ENCODE results near the gene ABHD4. TPM values are rescaled to one million over a fixed set of nuclear protein-coding genes. Genes with fewer than 3 reads are reported as not detected.

The ABHD4 gene
- total and polyA plus RNA-seq, 2 experiments from 2014 or later = 39.1 to 40.0 TPM

DNA sequence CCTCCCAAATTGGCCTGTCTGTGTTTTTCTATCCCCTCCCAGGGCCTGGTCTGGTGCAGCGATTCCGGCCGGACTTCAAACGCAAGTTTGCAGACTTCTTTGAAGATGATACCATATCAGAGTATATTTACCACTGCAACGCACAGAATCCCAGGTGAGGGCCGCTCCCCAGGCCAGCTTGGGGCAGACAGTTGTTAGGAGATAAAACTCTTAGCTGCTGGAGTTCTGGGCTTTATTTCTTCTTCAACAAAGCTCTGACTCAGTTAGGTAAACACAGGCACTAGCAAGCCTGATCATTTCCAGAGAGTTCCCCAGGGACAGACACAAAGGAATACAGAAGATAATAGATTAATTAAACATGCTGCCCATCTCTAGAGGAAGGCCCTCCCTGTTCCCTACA lies 8.3 kb downstream of the ABHD4 start:
- Histone ChIP-seq H2AFZ (no peak overlapping the region), H3K4me3 (no peak overlapping the region), H3K27me3 (ENCODE audit: insufficient read depth) (no peaks in the 10 kb centered on the region), H3K27ac (ENCODE audit: low read depth) (no peak overlapping the region), H3K9me2 (ENCODE audit: insufficient read depth) (no peaks in the 10 kb centered on the region), H3K4me1 (ENCODE audit: insufficient read depth) (no peaks in the 10 kb centered on the region), H3K36me3 (ENCODE audit: insufficient read depth) (peaks cover 65% of the 10 kb centered on the region), H3K79me2 (replicated peaks; ENCODE audit: insufficient read depth) (no peaks in the 10 kb centered on the region), H3K4me2 (no peak overlapping the region), H3F3A (replicated peaks; ENCODE audit: low read depth) (no peaks in the 10 kb centered on the region), H4K20me1 (replicated peaks; ENCODE audit: insufficient read depth) (no peaks in the 10 kb centered on the region; the same call in 1 of the 2 replicates)
- peaks cover 11% of the 10 kb centered on the region for H3K27me3 Mint-ChIP-seq (ENCODE audit: insufficient read depth, low read depth, poor library complexity)
- no peak overlapping the region for H3K27ac Mint-ChIP-seq
- no peak for DNase-seq (ENCODE audit: low spot score)
- H3K4me3 Mint-ChIP-seq = no peak overlapping the region
- TF ChIP-seq EZH2phosphoT487 (IDR thresholded peaks at IDR 0.05; ENCODE audit: unreplicated experiment) (no peak), JUNB (IDR thresholded peaks at IDR 0.05; ENCODE audit: unreplicated experiment) (no peak), STAT1 (IDR thresholded peaks at IDR 0.05; ENCODE audit: unreplicated experiment) (no peak), NANOG (IDR thresholded peaks at IDR 0.05; ENCODE audit: borderline replicate concordance) (no peak), EZH2 (IDR thresholded peaks at IDR 0.05; ENCODE audit: low read depth, unreplicated experiment) (no peak), ZNF114 (CRISPR knock-in tag; IDR thresholded peaks at IDR 0.05) (no peak), ZNF331 (CRISPR knock-in tag; IDR thresholded peaks at IDR 0.05; ENCODE audit: low read depth) (no peak), CREB1 (CRISPR knock-in tag; IDR thresholded peaks at IDR 0.05; ENCODE audit: low read depth) (no peak), POLR2AphosphoS5 (IDR thresholded peaks at IDR 0.05; ENCODE audit: low read depth) (no peak)
- TF ChIP-seq, protein P1, sequence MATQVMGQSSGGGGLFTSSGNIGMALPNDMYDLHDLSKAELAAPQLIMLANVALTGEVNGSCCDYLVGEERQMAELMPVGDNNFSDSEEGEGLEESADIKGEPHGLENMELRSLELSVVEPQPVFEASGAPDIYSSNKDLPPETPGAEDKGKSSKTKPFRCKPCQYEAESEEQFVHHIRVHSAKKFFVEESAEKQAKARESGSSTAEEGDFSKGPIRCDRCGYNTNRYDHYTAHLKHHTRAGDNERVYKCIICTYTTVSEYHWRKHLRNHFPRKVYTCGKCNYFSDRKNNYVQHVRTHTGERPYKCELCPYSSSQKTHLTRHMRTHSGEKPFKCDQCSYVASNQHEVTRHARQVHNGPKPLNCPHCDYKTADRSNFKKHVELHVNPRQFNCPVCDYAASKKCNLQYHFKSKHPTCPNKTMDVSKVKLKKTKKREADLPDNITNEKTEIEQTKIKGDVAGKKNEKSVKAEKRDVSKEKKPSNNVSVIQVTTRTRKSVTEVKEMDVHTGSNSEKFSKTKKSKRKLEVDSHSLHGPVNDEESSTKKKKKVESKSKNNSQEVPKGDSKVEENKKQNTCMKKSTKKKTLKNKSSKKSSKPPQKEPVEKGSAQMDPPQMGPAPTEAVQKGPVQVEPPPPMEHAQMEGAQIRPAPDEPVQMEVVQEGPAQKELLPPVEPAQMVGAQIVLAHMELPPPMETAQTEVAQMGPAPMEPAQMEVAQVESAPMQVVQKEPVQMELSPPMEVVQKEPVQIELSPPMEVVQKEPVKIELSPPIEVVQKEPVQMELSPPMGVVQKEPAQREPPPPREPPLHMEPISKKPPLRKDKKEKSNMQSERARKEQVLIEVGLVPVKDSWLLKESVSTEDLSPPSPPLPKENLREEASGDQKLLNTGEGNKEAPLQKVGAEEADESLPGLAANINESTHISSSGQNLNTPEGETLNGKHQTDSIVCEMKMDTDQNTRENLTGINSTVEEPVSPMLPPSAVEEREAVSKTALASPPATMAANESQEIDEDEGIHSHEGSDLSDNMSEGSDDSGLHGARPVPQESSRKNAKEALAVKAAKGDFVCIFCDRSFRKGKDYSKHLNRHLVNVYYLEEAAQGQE (IDR thresholded peaks at IDR 0.05; ENCODE audit: unreplicated experiment) = no peak
- TF ChIP-seq, protein P2, sequence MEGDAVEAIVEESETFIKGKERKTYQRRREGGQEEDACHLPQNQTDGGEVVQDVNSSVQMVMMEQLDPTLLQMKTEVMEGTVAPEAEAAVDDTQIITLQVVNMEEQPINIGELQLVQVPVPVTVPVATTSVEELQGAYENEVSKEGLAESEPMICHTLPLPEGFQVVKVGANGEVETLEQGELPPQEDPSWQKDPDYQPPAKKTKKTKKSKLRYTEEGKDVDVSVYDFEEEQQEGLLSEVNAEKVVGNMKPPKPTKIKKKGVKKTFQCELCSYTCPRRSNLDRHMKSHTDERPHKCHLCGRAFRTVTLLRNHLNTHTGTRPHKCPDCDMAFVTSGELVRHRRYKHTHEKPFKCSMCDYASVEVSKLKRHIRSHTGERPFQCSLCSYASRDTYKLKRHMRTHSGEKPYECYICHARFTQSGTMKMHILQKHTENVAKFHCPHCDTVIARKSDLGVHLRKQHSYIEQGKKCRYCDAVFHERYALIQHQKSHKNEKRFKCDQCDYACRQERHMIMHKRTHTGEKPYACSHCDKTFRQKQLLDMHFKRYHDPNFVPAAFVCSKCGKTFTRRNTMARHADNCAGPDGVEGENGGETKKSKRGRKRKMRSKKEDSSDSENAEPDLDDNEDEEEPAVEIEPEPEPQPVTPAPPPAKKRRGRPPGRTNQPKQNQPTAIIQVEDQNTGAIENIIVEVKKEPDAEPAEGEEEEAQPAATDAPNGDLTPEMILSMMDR (conservative IDR thresholded peaks at IDR 0.05; ENCODE audit: low read depth in 2 of 2) = no peak
- TF ChIP-seq, protein P3, sequence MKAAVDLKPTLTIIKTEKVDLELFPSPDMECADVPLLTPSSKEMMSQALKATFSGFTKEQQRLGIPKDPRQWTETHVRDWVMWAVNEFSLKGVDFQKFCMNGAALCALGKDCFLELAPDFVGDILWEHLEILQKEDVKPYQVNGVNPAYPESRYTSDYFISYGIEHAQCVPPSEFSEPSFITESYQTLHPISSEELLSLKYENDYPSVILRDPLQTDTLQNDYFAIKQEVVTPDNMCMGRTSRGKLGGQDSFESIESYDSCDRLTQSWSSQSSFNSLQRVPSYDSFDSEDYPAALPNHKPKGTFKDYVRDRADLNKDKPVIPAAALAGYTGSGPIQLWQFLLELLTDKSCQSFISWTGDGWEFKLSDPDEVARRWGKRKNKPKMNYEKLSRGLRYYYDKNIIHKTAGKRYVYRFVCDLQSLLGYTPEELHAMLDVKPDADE (IDR thresholded peaks at IDR 0.05) = no peak
- TF ChIP-seq, protein P4, sequence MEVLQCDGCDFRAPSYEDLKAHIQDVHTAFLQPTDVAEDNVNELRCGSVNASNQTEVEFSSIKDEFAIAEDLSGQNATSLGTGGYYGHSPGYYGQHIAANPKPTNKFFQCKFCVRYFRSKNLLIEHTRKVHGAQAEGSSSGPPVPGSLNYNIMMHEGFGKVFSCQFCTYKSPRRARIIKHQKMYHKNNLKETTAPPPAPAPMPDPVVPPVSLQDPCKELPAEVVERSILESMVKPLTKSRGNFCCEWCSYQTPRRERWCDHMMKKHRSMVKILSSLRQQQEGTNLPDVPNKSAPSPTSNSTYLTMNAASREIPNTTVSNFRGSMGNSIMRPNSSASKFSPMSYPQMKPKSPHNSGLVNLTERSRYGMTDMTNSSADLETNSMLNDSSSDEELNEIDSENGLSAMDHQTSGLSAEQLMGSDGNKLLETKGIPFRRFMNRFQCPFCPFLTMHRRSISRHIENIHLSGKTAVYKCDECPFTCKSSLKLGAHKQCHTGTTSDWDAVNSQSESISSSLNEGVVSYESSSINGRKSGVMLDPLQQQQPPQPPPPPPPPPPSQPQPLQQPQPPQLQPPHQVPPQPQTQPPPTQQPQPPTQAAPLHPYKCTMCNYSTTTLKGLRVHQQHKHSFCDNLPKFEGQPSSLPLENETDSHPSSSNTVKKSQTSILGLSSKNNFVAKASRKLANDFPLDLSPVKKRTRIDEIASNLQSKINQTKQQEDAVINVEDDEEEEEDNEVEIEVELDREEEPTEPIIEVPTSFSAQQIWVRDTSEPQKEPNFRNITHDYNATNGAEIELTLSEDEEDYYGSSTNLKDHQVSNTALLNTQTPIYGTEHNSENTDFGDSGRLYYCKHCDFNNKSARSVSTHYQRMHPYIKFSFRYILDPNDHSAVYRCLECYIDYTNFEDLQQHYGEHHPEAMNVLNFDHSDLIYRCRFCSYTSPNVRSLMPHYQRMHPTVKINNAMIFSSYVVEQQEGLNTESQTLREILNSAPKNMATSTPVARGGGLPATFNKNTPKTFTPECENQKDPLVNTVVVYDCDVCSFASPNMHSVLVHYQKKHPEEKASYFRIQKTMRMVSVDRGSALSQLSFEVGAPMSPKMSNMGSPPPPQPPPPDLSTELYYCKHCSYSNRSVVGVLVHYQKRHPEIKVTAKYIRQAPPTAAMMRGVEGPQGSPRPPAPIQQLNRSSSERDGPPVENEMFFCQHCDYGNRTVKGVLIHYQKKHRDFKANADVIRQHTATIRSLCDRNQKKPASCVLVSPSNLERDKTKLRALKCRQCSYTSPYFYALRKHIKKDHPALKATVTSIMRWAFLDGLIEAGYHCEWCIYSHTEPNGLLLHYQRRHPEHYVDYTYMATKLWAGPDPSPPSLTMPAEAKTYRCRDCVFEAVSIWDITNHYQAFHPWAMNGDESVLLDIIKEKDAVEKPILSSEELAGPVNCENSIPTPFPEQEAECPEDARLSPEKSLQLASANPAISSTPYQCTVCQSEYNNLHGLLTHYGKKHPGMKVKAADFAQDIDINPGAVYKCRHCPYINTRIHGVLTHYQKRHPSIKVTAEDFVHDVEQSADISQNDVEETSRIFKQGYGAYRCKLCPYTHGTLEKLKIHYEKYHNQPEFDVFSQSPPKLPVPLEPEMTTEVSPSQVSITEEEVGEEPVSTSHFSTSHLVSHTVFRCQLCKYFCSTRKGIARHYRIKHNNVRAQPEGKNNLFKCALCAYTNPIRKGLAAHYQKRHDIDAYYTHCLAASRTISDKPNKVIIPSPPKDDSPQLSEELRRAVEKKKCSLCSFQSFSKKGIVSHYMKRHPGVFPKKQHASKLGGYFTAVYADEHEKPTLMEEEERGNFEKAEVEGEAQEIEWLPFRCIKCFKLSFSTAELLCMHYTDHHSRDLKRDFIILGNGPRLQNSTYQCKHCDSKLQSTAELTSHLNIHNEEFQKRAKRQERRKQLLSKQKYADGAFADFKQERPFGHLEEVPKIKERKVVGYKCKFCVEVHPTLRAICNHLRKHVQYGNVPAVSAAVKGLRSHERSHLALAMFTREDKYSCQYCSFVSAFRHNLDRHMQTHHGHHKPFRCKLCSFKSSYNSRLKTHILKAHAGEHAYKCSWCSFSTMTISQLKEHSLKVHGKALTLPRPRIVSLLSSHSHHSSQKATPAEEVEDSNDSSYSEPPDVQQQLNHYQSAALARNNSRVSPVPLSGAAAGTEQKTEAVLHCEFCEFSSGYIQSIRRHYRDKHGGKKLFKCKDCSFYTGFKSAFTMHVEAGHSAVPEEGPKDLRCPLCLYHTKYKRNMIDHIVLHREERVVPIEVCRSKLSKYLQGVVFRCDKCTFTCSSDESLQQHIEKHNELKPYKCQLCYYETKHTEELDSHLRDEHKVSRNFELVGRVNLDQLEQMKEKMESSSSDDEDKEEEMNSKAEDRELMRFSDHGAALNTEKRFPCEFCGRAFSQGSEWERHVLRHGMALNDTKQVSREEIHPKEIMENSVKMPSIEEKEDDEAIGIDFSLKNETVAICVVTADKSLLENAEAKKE (CRISPR knock-in tag; IDR thresholded peaks at IDR 0.05) = no peak
- no peak for ATAC-seq
- no peaks in the 10 kb centered on the region for H3K9me3 Mint-ChIP-seq
- H3K4me1 Mint-ChIP-seq = no peaks in the 10 kb centered on the region
- peaks cover 91% of the 10 kb centered on the region for H3K36me3 Mint-ChIP-seq (ENCODE audit: low read depth)
